H4 (cell line): ENCODE data around the gene PHYH. TPM values are rescaled to one million over a fixed set of nuclear protein-coding genes. Genes with fewer than 3 reads are reported as not detected.
"Not testable (repeated sequence)": the region's sequence is repeated elsewhere in the genome, so short reads cannot be mapped to it uniquely, and the experiment has no call there.

ENCODE experiments used
- DNase-seq: peaks from one replicate; pipeline ENCODE4 v3.0.0-alpha.2; 2015; ENCODE audit warnings: low spot score
- total RNA-seq: library from RNA; depleted of rRNA; stranded (reverse); fragments of >200 nt; shearing (Covaris generic); gene quantifications from 2 replicates; pipeline ENCODE4 v1.2.3, GENCODE V29; 2014

The PHYH gene
- total RNA-seq, 1 experiment from 2014 or later, result 19.6 TPM

DNA sequence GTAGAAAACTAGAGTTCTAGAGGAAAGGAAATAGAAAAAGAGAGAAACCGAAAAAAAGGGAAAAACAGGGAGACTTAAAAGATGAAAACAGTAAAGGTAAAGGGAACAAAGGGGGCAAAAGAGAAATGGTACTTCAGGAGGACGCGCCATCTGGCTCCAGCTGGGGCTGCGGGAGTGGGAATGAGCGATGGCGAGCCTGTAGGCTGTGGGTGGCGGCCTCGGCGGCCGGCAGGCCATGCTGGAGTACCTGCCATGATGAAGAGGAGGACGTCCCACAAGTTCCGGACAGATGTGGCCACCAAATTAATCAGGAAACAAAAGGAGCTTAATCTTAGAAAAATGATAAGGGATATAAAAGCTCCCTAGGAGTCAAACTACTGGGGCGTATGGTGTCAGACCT lies 21.7 kb upstream of the PHYH start:
- no peak for DNase-seq

DNA sequence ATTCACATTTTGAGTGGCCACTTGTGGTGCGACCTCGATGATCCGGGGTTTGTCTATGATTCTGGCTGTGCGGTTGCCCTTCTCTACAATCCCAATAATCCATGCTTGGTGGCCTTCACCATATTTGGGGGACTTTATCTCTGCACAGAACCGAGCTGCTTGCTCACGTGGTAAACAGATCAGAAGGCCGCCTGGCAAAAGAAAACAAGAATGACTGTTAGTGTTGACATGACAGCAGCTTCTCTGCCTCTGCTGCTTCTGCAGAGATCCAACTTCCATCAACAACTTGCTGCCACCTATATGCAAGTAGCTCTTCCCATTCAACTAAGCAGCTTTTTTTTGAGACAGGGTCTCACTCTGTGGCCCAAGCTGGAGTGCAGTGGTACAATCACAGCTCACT lies 19.3 kb upstream of the PHYH start:
- DNase-seq, result no peak

DNA sequence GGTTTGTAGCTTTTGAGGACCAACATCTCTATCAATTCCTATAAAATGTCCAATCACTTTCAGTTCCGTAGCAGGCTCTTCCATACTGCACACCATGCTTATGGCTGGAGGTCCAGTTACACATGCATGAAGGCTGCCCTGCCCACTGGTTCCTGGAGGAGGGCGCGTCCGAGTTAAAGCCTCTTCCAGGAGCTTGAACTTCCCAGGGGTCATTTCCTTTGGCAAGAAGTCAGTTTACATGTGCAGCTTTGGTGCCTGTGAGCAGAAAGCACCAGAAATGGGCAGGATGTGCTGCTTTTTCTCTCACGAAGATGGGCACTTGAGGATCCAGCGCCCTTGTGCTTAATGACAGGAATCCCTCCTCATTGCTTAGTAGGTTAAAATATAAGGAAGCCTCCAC lies 17.6 kb upstream of the PHYH start:
- DNase-seq, result no peak

DNA sequence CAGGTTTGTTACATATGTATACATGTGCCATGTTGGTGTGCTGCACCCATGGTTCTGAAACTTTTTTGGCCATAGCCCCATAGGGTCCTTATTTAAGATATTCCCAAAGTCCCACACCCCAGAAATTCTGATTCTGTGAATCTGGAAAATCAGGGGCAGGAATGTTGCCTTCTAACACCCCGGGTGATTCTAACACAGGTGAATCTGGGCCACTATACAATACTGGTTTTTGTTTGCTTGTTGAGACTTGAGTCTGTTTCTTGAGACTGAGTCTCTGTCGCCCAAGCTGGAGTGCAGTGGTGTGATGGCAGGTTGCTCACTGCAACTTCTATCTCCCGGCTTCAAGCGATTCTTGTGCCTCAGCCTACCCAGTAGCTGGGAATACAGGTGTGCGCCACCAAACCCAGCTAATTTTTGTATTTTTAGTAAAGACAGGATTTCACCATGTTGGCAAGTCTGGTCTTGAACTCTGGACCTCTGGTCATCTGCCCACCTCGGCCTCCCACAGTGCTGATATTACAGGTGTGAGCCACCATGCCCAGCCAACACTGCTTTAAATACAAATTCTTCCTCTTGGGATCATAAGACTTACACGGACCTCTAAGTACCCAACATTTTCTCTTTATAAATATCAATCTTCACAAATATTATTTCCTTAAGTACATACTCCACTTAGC lies 16.9 kb upstream of the PHYH start:
- no peak for DNase-seq

DNA sequence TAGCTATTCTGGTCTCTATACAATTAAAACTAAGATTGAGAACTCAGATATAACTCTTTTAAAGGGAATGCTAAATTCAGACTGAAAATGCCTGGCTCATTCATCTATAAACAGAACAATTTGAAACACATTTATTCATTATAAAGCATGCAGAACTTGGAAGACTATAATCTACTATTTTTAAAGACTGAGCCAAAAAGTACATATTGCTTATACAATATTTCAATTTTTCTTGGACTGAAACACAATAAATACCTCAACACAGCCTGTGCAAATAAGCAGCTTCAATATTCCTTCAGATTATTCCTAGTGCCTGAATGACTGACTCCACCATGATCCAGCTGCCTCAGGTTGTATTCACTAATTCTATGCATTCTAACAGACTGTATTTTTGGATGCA lies 15.5 kb upstream of the PHYH start:
- DNase-seq, result no peak

DNA sequence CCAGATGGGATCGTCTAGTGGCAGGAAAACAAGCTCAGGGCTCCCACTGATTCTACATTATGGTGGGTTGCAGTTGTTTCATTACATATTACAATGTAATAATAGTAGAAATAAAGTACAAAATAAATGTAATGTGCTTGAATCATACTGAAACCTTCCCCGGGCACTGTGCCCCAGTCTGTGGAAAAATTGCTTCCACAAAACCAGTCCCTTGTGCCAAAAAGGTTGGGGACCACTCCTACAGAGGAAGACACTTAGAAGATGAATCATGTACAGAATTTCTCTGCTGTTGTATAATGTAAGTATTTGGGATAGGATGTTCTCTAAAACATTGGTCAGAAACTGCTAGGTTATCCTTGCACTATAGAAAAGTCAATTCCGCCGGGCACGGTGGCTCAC lies 11.3 kb upstream of the PHYH start:
- no peak for DNase-seq

DNA sequence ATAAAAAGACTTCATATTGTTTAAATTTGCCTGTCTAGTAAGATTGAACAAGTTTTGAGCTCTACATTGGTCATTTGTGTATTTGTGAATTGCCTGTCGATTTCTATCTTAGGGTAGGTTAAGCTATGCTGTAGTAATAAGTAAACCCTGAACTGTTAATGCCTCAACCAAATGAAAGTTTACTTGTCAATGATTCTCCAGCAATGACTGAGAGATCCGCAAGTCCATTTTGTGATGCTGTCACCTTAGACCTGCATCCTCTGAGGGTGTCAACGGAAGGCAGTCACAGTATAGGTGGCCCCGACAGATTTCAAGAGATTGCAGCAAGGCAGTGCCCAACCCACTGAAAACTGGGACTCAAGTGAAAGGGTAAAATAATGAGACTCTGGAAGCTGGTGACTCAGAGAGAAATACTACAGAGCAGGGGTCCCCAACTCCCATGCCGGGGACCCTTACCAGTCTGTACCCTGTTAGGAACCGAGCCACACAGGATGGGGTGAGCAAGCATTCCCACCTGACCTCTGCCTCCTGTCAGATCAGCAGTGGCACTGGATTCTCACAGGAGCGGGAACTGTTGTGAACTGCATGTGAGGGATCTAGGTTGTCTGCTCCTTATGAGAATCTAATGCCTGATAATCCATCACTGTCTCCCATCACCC lies 10.8 kb upstream of the PHYH start:
- no peak for DNase-seq

DNA sequence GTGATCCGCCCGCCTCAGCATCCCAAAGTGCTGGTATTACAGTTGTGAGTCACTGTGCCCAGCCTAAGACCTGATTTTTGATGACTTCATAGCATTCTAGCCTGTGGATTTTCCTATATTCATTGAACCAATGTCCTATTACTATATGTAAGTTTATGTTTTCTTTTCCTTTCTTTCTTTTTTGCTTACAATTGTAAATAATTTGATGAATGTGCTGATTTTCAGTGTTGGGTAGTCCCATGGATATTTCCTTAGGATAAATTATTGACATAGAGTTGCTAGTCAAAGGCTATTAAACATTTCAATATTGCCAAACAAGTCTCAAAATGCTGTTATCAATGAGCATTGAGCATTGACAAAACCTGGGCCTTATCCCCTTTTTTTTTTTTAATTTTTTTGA lies 9.9 kb upstream of the PHYH start:
- no peak for DNase-seq

DNA sequence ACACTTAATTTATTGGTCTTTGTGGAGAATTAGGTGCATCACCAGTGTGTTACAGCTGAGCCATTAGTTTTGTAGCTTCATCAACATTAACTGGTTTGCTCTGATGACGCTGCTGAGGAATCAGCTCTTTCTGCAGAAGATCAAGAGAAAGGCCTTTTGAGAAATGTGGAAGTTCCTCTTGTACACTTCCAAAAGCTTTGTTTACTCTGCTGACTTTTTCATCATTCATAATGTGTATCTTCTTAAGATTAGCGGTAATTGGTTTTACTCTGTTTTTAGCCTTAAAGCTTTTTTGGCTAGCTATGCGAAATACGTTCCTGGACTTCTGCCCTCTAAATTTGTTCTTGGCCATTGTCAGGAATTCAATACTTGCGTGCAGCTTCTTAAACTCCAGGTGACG lies 8.2 kb upstream of the PHYH start:
- no peak for DNase-seq

DNA sequence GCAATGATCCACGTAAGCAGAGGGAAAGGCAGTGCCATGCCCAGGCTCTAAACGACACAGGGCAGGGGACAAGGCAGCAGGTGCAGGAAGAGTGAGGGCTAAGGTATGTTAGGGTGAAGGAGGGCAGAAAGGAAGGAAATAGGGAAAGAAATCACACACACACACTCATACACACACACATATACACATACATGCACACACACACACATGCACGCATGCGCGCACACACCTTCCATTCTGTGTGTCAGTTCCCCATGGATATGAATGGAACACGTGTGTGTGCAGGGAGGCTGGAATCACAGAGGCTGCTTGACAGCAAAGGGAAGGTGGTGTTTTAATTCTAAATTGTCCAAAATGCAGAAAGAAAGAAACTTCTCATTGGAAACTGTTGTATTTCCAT lies 6.2 kb upstream of the PHYH start:
- DNase-seq, result no peak

DNA sequence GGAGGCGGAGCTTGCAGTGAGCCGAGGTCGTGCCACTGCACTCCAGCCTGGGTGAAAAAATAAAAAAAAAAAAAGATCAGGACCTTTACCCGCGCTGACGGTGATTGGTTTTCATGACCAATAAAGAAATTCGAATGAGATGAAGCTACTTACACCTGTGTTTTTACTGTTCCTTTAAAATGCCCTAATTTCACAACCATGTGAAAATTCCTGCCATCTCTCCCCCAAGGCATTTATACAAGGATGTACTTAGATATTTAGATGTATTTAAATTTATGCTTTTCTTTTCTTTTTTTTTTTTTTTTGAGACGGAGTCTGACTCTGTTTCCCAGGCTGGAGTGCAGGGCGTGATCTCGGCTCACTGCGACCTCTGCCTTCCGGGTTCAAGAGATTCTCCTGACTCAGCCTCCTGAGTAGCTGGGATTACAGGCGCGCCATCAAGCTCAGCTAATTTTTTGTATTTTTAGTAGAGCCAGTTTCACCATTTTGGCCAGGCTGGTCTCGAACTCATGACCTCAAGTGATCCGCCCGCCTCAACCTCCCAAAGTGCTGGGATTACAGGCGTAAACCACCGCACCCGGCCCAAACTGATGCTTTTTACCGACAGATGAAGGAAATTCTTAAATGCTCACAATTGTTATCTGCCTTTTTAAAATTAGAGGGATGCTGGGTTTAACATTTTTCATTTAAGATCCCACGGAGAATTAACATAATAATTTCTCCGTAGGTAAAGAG lies 3.1 kb upstream of the PHYH start:
- no peak for DNase-seq

DNA sequence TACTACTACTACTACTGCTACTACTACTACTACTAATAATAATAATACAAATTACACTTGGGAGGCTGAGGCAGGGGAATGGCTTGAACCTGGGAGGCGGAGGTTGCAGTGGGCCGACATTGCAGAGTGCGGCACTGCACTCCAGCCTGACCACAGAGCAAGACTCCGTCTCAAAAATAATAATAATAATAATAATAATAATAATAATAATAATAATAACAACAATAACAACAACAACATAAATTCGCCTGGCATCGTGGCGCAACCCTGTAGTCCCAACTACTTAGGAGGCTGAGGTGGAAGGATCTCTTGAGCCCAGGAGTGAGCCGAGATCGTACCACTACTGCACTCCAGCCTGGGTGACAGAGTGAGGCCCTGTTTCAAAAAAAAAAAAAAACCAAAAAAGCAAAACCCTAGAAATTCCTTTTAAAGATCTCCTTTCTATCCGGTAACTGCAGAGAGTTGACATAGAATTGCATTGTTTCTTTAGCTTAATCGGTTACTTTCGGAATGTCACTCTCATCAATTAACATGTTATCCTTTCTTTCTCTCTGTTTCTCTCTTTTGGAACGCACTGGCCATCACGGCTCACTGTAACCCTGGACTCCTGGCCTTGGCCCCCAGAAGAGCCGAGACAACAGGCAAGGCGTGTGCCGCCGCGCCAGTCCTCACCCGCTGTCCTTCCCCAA lies 972 bp downstream of the PHYH start:
- DNase-seq, result no peak

DNA sequence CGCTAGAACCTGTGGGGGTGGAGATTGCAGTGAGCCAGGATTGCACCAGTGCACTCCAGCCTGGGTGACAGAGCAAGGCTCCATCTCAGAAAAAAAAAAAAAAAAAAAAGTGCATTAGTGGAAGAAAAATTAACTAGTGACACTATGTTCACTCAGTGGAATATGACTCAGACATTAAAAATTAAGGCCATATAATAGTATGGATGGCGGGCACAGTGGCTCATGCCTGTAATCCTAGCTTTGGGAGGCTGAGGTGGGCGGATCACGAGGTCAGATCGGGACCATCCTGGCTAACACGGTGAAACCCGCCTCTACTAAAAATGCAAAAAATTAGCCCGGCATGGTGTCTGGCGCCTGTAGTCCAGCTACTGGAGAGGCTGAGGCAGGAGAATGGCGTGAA lies 3.4 kb downstream of the PHYH start:
- no peak for DNase-seq

DNA sequence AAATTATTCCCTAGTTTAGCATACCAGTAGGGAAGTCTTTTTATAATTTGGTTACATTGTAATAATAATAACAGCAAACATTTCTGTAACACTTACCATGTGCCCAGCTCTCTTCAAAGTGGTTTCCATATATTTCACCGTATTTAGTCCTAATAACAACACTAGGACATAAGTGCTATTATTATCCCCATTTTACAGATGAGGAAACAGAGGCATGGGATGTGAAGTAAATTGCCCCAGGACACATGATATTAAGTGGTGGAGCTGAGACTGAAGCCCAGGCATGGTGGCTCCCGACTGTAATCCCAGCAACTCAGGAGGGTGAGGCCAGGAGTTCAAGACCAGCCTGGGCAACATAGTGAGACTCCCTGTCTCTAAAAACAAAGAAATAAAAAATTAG lies 5.1 kb downstream of the PHYH start:
- DNase-seq, result no peak

DNA sequence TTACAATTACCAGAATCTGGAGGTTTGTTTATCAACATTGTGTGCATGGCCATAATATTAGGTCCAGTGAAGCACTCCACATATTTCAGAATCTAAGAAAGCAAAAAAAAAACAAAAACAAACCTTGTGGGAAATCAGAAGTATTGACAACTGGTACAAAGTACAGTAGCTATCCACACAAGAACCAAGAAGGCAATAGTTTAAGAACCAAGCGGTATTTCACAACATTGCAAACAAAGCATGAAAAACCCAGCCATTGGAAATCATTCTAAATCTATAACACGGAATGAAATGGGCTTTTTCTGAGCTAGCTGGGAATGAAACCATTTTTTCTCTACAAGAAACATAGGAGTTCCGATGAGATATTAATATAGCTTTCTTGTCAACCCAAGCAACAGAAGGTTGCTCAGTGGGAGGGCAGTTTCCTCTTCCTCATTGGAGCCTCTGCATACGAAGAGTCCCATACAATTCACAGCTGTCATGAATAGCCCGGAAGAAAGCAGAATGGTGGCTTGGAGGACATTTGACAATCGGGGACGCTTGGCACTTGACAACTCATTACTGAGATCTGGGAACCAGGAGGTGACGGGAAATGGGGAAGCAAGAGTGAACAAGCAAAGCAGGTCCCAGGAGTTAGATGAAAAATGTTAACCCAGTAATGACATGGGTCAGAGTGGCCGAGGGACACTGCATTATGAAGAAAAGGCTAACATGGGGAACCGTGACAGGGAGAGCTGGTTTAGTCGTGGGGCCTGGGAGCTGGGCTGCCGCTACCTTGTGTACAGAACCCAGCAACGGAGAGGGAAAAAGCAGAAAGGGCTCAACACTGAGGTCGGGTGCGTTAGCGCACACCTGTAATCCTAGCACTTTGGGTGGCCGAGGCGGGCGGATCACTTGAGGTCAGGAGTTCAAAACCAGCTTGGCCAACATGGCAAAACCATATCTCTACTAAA lies 7.8 kb downstream of the PHYH start:
- DNase-seq, result no peak

DNA sequence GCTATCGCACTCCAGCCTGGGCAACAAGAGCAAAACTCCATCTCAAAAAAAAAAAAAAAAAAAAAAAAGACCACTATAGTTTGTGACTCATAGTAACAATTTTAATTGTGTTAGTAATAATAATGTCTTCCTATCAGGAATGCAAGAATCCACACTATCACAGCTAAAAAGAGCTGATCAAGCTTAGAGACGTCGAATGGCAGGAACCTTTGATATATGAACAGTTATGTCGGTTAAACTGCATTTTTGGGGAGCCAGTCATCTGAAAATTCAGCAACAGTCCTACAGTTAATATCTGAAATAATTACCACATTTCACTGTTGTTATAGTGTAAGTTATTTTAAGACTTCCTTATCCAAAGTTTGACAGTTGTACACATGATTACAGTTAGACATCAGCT lies 8.8 kb downstream of the PHYH start:
- no peak for DNase-seq

DNA sequence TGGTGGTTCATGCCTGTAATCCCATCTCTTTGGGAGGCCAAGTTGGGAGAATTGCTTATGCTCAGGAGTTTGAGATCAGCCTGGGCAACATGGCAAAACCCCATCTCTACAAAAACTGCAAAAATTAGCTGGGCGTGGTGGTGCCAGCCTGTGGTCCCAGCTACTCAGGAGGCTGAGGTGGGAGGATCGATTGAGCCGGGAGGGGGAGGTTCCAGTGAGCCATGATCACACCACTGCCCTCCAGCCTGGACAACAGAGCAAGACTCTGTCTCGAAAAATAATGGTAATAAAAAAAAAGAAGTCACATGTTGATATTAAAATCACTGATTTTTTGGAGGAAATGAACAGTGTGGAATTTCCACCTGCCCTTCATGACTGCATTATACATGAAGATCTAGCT lies 15.8 kb downstream of the PHYH start:
- no peak for DNase-seq

DNA sequence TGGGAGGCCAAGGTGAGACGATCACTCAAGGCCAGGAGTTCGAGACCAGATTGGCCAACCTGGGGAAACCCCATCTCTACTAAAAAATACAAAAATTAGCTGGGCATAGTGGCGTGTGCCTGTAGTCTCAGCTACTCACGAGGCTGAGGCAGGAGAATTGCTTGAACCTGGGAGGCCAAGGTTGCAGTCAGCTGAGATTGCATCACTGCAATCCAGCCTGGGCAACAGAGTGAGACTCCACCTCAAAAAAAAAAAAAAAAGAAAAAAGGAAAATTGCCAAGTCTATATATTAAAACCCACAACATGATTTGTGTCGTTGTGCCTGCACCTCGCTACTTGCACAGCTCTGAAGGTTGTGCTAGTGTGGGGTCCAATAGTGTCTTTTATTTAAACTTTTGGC lies 17.5 kb downstream of the PHYH start:
- DNase-seq, result not testable (repeated sequence)

DNA sequence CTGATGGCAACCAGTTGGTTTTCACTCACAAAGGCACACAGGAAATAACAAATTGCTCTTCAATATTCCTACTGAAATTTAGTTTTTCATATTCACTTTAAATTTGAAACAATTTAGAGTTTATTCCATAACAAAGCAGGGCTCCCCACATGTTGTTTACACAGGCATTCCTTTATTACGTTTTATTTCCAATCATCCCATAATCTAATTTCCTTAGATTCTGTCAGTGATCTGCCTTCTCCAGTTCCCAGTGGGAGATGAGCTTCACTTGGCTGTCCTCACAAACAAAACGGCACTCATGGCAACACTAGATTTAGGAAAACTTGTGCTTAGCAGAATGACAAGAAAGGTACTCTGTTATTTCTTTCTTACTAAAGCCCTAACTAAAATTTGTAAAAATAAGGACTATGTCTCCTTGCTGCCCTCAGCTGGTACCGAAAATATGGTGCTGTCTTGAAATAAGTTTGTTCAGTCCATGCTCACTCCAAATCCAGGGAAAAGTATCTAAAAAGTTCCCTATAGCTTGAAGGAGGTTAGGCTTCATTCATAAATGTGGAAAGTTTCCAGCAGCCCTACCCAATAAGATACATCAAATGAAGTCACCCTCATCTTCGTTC lies 23.0 kb downstream of the PHYH start:
- DNase-seq, result no peak

DNA sequence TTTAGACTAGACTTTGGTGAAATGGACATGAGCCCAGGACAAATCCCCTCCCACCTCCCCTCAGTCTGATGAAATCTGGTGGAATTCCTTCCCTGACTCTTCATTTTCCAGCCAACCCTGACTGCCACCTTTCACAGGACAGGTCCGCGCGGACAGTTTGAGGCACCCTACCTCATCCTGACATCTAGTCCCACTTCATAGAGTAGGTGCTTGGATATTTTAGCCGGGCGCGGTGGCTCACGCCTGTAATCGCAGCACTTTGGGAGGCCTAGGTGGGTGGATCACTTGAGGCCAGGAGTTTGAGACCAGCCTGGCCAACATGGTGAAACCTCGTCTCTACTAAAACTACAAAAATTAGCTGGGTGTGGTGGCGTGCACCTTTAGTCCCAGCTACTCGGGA lies 23.7 kb downstream of the PHYH start:
- not testable (repeated sequence) for DNase-seq

DNA sequence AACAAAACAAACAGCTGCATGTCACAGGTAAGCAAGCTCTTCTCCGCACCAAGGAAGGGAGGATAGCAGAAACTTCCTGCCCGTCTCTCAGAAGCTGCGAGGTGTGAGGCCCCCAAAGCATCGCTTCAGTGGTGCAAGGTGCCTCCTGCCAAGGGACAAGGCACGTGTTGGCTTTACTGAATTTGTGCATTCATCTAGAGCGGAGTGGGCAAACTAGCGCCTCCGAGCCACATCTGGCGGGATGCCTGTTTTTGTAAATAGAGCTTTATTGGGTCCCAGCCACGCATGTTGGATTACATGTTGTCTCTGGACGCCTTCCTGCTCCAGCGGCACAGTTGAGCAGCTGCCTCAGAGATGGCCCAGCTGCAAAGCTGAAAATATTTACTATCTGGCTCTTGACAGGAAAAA lies 27.7 kb downstream of the PHYH start:
- no peak for DNase-seq
